Epithelial cell of proximal tubule (primary cell): ENCODE measurements around the gene MRPL18. TPM values are rescaled to one million over a fixed set of nuclear protein-coding genes. Genes with fewer than 3 reads are reported as not detected.
"Not testable (repeated sequence)": the region's sequence is repeated elsewhere in the genome, so short reads cannot be mapped to it uniquely, and the experiment has no call there.

ENCODE experiments used
- DNase-seq: peaks from one replicate; pipeline ENCODE4 v3.0.0-alpha.2; 2011; ENCODE audit warnings: low read depth
- H3K4me3 ChIP-seq: 2 replicates; pipeline ENCODE4 v1.5.1; 2011; ENCODE audit warnings: low read depth, mild to moderate bottlenecking, low read length
- CTCF ChIP-seq: conservative IDR thresholded peaks from 2 replicates; pipeline ENCODE4 v1.5.1; 2012; ENCODE audit warnings: low read depth, mild to moderate bottlenecking, low read length
- total RNA-seq: library from RNA; depleted of rRNA; stranded (reverse); fragments of >200 nt; gene quantifications from 2 replicates; pipeline ENCODE4 v1.2.3, GENCODE V29; 2015

Gene MRPL18
- total RNA-seq, 1 donor from 2014 or later, result 183 TPM

- DNase-seq, result no peak
- no peak overlapping the region for H3K4me3 ChIP-seq
- TF ChIP-seq CTCF, result no peak
These were observed 15.8 kb downstream of the MRPL18 start for GRCh38 chr6:159806021-159806458.

GRCh38 chr6:159807150-159807858 is 17.0 kb downstream of the MRPL18 start:
- H3K4me3 ChIP-seq, result no peak overlapping the region
- no peak for TF ChIP-seq CTCF
- DNase-seq, result no peak

- DNase-seq, result no peak
- H3K4me3 ChIP-seq, result no peak overlapping the region
- no peak for TF ChIP-seq CTCF
These were observed 18.4 kb downstream of the MRPL18 start for GRCh38 chr6:159808647-159809046.

- H3K4me3 ChIP-seq, result no peak overlapping the region
- TF ChIP-seq CTCF, result no peak
- no peak for DNase-seq
These were observed 18.9 kb downstream of the MRPL18 start for GRCh38 chr6:159809149-159809548.

GRCh38 chr6:159813781-159814180 is 23.5 kb downstream of the MRPL18 start:
- TF ChIP-seq CTCF, result no peak
- H3K4me3 ChIP-seq, result no peak overlapping the region
- DNase-seq, result no peak

GRCh38 chr6:159815410-159815809 is 25.1 kb downstream of the MRPL18 start:
- no peak overlapping the region for H3K4me3 ChIP-seq
- no peak for TF ChIP-seq CTCF
- DNase-seq, result no peak

GRCh38 chr6:159816775-159817174 is 26.5 kb downstream of the MRPL18 start:
- DNase-seq, H3K4me3 ChIP-seq: not testable (repeated sequence)
